ENCODE results near the gene REL. TPM values are rescaled to one million over a fixed set of nuclear protein-coding genes. Genes with fewer than 3 reads are reported as not detected.

REL gene
- total and polyA plus RNA-seq, 2 of the 13 experiments (the other 11 are each of a cell fraction or from before 2014, with no cell fraction given) = 3.7 to 7.0 TPM

- TF ChIP-seq ZMYM4 (CRISPR knock-in tag; IDR thresholded peaks at IDR 0.05) (peak; percentile 70), ARHGAP35 (CRISPR knock-in tag; IDR thresholded peaks at IDR 0.05; ENCODE audit: borderline replicate concordance) (peak; percentile 64; the same call in 1 of the 2 replicates), ZNF234 (CRISPR knock-in tag; conservative IDR thresholded peaks at IDR 0.05) (0 out of 2 replicates have a peak, but pooled peaks have one; percentile 49), ZBTB7B (CRISPR knock-in tag; IDR thresholded peaks at IDR 0.05) (peak; percentile 89; the same call in 1 of the 2 replicates), POGZ (CRISPR knock-in tag; IDR thresholded peaks at IDR 0.05) (peak; percentile 88), NR2F6 (IDR thresholded peaks at IDR 0.05) (no peak), NR2F6 (CRISPR knock-in tag; IDR thresholded peaks at IDR 0.05) (peak; percentile 69; the same call in 1 of the 2 replicates), ZNF746 (CRISPR knock-in tag; IDR thresholded peaks at IDR 0.05) (peak; percentile 82), ZNF232 (CRISPR knock-in tag; IDR thresholded peaks at IDR 0.05; ENCODE audit: borderline replicate concordance) (no peak; the same call in 1 of the 2 replicates), U2AF2 (IDR thresholded peaks at IDR 0.05; ENCODE audit: low read depth, low read length) (peak; percentile 28; the same call in 1 of the 2 replicates), TFAP4 (IDR thresholded peaks at IDR 0.05; ENCODE audit: borderline replicate concordance, low read depth) (0 out of 2 replicates have a peak, but pooled peaks have one; percentile 9), HHEX (CRISPR knock-in tag; IDR thresholded peaks at IDR 0.05) (no peak), ATF2 (CRISPR knock-in tag; IDR thresholded peaks at IDR 0.05) (peak; percentile 44; the same call in 1 of the 2 replicates), NFRKB (IDR thresholded peaks at IDR 0.05) (no peak), ASH2L (IDR thresholded peaks at IDR 0.05; ENCODE audit: insufficient read length, low read depth, low read length) (peak; percentile 96), ZNF704 (CRISPR knock-in tag; IDR thresholded peaks at IDR 0.05; ENCODE audit: borderline replicate concordance) (peak; percentile 81; the same call in 1 of the 2 replicates), ZNF367 (CRISPR knock-in tag; IDR thresholded peaks at IDR 0.05; ENCODE audit: borderline replicate concordance) (0 out of 2 replicates have a peak, but pooled peaks have one; percentile 41), PHF21A (CRISPR knock-in tag; IDR thresholded peaks at IDR 0.05) (peak; percentile 74), BCL6 (CRISPR knock-in tag; IDR thresholded peaks at IDR 0.05) (peak; percentile 38; the same call in 1 of the 2 replicates), THAP7 (CRISPR knock-in tag; IDR thresholded peaks at IDR 0.05) (peak; percentile 15; the same call in 1 of the 2 replicates), HNF4A (CRISPR knock-in tag; IDR thresholded peaks at IDR 0.05) (peak; percentile 44), ZNF44 (CRISPR knock-in tag; IDR thresholded peaks at IDR 0.05) (peak; percentile 89; the same call in 1 of the 2 replicates), ZBTB7A (CRISPR knock-in tag; IDR thresholded peaks at IDR 0.05) (peak; percentile 18; the same call in 1 of the 2 replicates), ZFP90 (CRISPR knock-in tag; IDR thresholded peaks at IDR 0.05; ENCODE audit: borderline replicate concordance) (peak; percentile 91), ZNF580 (CRISPR knock-in tag; IDR thresholded peaks at IDR 0.05; ENCODE audit: borderline replicate concordance, low read depth) (peak; percentile 71; the same call in 1 of the 2 replicates), NONO (IDR thresholded peaks at IDR 0.05) (no peak), NONO (CRISPR knock-in tag; conservative IDR thresholded peaks at IDR 0.05) (peak; percentile 75; the same call in 1 of the 2 replicates)
These were observed at the start of gene REL (continued) for GRCh38 chr2:60881047-60881932.
